ENCODE results near the gene MRPL52.
A peak's percentile ranks its signal among the peaks of the same experiment; 100 is the strongest.

Gene MRPL52

GRCh38 chr14:22871224-22872032 lies 41.7 kb downstream of the MRPL52 start, which contains the start of gene LRP10 (continued):
- TF ChIP-seq INSM2 (tag by site-specific recombination; IDR thresholded peaks at IDR 0.05) (peak; percentile 11; the same call in 1 of the 2 replicates), ZNF221 (tag by site-specific recombination; IDR thresholded peaks at IDR 0.05; ENCODE audit: borderline replicate concordance) (no peak), ZNF776 (tag by site-specific recombination; IDR thresholded peaks at IDR 0.05; ENCODE audit: borderline replicate concordance) (no peak), KLF16 (tag by site-specific recombination; IDR thresholded peaks at IDR 0.05) (peak; percentile 38; the same call in 1 of the 2 replicates), RBAK (tag by site-specific recombination; IDR thresholded peaks at IDR 0.05) (no peak), ZNF626 (tag by site-specific recombination; IDR thresholded peaks at IDR 0.05) (no peak), ZNF549 (tag by site-specific recombination; IDR thresholded peaks at IDR 0.05) (no peak), ZNF621 (tag by site-specific recombination; IDR thresholded peaks at IDR 0.05) (no peak), ZBTB21 (tag by site-specific recombination; IDR thresholded peaks at IDR 0.05) (peak; percentile 47), ZNF184 (tag by site-specific recombination; IDR thresholded peaks at IDR 0.05) (no peak), ZNF449 (tag by site-specific recombination; IDR thresholded peaks at IDR 0.05) (no peak; the same call in 1 of the 2 replicates), ZNF169 (tag by site-specific recombination; IDR thresholded peaks at IDR 0.05) (no peak), ZNF596 (tag by site-specific recombination; IDR thresholded peaks at IDR 0.05) (no peak), ZNF239 (tag by site-specific recombination; IDR thresholded peaks at IDR 0.05) (no peak), GLIS2 (tag by site-specific recombination; IDR thresholded peaks at IDR 0.05) (no peak), ZBTB49 (tag by site-specific recombination; IDR thresholded peaks at IDR 0.05; ENCODE audit: low read depth) (no peak), ZNF639 (tag by site-specific recombination; IDR thresholded peaks at IDR 0.05) (no peak; the same call in 1 of the 2 replicates), HOXD13 (CRISPR knock-in tag; IDR thresholded peaks at IDR 0.05; ENCODE audit: borderline replicate concordance) (no peak), ZNF24 (tag by site-specific recombination; IDR thresholded peaks at IDR 0.05) (no peak), ZNF26 (tag by site-specific recombination; IDR thresholded peaks at IDR 0.05) (no peak), ZNF16 (tag by site-specific recombination; IDR thresholded peaks at IDR 0.05; ENCODE audit: low read depth) (no peak), ZFP69B (tag by site-specific recombination; IDR thresholded peaks at IDR 0.05) (peak; percentile 28; the same call in 1 of the 2 replicates), ZNF623 (tag by site-specific recombination; IDR thresholded peaks at IDR 0.05) (no peak), ZBTB1 (tag by site-specific recombination; IDR thresholded peaks at IDR 0.05) (no peak), ATF2 (tag by site-specific recombination; IDR thresholded peaks at IDR 0.05; ENCODE audit: low read depth) (no peak), ZBTB26 (tag by site-specific recombination; optimal IDR thresholded peaks at IDR 0.05) (peak; percentile 85), HOXA7 (CRISPR knock-in tag; IDR thresholded peaks at IDR 0.05; ENCODE audit: borderline replicate concordance) (no peak), ZNF37A (tag by site-specific recombination; IDR thresholded peaks at IDR 0.05) (no peak), ZNF248 (tag by site-specific recombination; IDR thresholded peaks at IDR 0.05) (no peak)
